GM18499 (cell line): ENCODE results near the gene PCDHB11.
"Not testable (repeated sequence)": the region's sequence is repeated elsewhere in the genome, so short reads cannot be mapped to it uniquely, and the experiment has no call there.

Experiments
- ATAC-seq: cut with Tn5 transposase; IDR thresholded peaks from one replicate; pipeline ENCODE4 v1.9.1; 2021; ENCODE audit warnings: moderate number of reproducible peaks; ENCODE audit not compliant: insufficient read depth, unreplicated experiment

Gene PCDHB11

DNA sequence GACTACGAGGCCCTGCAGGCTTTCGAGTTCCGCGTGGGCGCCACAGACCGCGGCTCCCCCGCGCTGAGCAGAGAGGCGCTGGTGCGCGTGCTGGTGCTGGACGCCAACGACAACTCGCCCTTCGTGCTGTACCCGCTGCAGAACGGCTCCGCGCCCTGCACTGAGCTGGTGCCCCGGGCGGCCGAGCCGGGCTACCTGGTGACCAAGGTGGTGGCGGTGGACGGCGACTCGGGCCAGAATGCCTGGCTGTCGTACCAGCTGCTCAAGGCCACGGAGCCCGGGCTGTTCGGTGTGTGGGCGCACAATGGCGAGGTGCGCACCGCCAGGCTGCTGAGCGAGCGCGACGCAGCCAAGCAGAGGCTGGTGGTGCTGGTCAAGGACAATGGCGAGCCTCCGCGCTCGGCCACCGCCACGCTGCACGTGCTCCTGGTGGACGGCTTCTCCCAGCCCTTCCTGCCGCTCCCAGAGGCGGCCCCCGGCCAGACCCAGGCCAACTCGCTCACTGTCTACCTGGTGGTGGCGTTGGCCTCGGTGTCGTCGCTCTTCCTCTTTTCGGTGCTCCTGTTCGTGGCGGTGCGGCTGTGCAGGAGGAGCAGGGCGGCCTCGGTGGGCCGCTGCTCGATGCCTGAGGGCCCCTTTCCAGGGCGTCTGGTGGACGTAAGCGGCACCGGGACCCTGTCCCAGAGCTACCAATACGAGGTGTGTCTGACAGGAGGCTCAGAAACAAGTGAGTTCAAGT, 15.1 kb upstream of the PCDHB11 start:
- ATAC-seq: not testable (repeated sequence)

DNA sequence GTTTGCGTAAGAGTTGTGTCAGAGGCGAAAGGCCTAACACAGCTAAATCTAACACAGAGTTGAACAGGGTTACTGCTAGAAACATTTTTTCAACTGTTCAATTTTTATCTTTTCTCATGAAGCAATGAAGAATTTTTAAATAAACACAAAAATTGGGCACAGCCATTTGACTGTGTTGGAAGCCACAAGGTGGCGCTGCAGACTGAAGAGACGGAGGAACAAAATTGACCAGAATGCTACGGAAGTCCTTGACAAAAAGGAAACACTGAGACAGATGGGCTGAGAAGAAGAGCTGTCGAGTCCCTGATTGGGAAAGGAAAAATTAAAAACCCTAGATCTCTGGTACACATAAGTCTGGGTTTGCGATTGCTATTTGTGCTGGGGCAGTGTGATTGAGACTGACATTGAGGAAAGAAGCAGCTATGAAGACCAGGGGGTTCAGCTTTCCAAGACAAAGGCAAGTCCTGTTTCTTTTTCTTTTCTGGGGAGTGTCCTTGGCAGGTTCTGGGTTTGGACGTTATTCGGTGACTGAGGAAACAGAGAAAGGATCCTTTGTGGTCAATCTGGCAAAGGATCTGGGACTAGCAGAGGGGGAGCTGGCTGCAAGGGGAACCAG, 12.4 kb upstream of the PCDHB11 start, which contains the start of gene PCDHB9:
Gene PCDHB9, plus strand, starts transcription at position 265 of the 616 bp plus-strand sequence. Its CDS starts 158 bp downstream, at position 423.
- no peak for ATAC-seq

DNA sequence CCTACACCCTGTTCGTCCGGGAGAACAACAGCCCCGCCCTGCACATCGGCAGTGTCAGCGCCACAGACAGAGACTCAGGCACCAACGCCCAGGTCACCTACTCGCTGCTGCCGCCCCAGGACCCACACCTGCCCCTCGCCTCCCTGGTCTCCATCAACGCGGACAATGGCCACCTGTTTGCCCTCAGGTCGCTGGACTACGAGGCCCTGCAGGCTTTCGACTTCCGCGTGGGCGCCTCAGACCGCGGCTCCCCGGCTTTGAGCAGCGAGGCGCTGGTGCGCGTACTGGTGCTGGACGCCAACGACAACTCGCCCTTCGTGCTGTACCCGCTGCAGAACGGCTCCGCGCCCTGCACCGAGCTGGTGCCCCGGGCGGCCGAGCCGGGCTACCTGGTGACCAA, 10.7 kb upstream of the PCDHB11 start:
- ATAC-seq: not testable (repeated sequence)

DNA sequence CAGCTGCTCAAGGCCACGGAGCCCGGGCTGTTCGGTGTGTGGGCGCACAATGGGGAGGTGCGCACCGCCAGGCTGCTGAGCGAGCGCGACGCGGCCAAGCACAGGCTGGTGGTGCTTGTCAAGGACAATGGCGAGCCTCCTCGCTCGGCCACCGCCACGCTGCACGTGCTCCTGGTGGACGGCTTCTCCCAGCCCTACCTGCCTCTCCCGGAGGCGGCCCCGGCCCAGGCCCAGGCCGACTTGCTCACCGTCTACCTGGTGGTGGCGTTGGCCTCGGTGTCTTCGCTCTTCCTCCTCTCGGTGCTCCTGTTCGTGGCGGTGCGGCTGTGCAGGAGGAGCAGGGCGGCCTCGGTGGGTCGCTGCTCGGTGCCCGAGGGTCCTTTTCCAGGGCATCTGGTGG, 10.3 kb upstream of the PCDHB11 start:
- not testable (repeated sequence) for ATAC-seq

DNA sequence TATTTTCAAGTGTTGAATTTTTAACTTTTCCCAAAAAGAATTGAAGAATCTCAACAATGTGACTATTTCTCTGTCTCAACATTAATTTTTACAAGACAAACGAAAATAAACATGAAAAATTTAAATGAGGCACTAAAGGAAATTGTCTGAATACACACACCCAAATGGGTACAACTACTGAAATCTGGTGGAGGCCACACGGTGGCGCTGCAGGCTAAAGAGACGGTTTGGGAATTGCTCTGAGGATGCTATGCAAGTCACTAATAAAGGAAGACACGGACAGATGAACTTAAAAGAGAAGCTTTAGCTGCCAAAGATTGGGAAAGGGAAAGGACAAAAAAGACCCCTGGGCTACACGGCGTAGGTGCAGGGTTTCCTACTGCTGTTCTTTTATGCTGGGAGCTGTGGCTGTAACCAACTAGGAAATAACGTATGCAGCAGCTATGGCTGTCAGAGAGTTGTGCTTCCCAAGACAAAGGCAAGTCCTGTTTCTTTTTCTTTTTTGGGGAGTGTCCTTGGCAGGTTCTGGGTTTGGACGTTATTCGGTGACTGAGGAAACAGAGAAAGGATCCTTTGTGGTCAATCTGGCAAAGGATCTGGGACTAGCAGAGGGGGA, 7.2 kb upstream of the PCDHB11 start, which contains the start of gene PCDHB10:
Gene PCDHB10, plus strand, starts transcription at position 244 of the 616 bp plus-strand sequence. Its CDS starts 200 bp downstream, at position 444.
- ATAC-seq: no peak

DNA sequence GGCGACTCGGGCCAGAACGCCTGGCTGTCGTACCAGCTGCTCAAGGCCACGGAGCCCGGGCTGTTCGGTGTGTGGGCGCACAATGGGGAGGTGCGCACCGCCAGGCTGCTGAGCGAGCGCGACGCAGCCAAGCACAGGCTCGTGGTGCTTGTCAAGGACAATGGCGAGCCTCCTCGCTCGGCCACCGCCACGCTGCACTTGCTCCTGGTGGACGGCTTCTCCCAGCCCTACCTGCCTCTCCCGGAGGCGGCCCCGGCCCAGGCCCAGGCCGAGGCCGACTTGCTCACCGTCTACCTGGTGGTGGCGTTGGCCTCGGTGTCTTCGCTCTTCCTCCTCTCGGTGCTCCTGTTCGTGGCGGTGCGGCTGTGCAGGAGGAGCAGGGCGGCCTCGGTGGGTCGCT, 5.1 kb upstream of the PCDHB11 start:
- ATAC-seq: not testable (repeated sequence)

DNA sequence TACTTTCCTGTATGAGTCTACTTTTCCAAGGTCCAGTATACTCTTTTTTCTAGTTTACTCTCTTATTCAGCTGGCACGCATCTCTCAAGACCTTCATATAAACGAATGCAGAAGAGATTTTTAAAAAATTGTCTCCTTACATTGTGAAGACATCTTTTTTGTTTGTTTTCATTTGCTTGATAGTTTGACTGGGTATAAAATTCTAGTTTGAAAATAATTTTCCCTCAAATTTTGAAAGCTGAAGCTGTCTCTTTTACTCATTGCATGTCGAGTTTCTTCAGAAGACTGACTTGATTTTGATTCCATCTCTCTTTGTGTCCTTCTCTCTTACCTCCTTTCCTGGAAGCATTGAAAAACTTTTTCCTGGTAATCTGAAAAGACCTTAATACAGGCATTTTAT, 3.1 kb upstream of the PCDHB11 start:
- ATAC-seq: no peak

DNA sequence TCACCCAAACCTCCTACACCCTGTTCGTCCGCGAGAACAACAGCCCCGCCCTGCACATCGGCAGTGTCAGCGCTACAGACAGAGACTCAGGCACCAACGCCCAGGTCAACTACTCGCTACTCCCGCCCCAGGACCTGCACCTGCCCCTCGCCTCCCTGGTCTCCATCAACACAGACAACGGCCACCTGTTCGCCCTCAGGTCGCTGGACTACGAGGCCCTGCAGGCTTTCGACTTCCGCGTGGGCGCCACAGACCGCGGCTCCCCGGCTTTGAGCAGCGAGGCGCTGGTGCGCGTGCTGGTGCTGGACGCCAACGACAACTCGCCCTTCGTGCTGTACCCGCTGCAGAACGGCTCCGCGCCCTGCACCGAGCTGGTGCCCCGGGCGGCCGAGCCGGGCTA, 1.7 kb downstream of the PCDHB11 start:
- not testable (repeated sequence) for ATAC-seq

DNA sequence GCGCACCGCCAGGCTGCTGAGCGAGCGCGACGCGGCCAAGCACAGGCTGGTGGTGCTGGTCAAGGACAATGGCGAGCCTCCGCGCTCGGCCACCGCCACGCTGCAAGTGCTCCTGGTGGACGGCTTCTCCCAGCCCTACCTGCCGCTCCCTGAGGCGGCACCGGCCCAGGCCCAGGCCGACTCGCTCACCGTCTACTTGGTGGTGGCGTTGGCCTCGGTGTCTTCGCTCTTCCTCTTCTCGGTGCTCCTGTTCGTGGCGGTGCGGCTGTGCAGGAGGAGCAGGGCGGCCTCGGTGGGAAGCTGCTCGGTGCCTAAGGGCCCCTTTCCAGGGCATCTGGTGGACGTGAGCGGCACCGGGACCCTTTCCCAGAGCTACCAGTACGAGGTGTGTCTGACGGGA, 2.2 kb downstream of the PCDHB11 start:
- not testable (repeated sequence) for ATAC-seq

DNA sequence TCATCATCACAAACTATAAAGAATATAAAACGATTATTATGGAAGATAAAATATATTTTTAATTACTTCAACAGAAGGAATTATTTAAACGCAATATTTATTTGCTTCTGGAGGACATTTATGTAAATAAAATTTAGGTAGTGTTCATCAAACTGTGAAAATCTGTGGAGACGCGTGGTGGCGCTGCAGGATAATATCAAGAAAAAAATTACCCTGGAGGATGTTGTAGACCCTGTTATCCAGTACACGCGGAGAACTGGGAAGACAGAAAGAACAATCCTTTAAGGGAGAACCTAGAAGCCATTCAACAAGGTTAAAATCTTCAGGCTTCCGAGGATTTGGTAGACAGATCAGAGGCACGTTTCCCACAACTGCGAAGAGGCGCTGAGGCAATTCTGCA, 9.1 kb downstream of the PCDHB11 start, which contains the start of gene PCDHB12:
Gene PCDHB12, plus strand, starts transcription at position 242 of the 400 bp plus-strand sequence. CDS start 189 bp downstream, outside the sequence.
- no peak for ATAC-seq

DNA sequence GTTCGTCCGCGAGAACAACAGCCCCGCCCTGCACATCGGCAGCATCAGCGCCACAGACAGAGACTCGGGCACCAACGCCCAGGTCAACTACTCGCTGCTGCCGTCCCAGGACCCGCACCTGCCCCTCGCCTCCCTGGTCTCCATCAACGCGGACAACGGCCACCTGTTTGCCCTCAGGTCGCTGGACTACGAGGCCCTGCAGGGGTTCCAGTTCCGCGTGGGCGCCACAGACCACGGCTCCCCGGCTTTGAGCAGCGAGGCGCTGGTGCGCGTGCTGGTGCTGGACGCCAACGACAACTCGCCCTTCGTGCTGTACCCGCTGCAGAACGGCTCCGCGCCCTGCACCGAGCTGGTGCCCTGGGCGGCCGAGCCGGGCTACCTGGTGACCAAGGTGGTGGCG, 10.9 kb downstream of the PCDHB11 start:
- not testable (repeated sequence) for ATAC-seq

DNA sequence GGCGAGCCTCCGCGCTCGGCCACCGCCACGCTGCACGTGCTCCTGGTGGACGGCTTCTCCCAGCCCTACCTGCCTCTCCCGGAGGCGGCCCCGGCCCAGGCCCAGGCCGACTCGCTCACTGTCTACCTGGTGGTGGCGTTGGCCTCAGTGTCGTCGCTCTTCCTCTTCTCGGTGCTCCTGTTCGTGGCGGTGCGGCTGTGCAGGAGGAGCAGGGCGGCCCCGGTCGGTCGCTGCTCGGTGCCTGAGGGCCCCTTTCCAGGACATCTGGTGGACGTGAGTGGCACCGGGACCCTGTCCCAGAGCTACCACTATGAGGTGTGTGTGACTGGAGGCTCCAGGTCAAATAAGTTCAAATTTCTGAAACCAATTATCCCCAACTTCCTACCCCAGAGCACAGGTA, 11.4 kb downstream of the PCDHB11 start:
- ATAC-seq: not testable (repeated sequence)

DNA sequence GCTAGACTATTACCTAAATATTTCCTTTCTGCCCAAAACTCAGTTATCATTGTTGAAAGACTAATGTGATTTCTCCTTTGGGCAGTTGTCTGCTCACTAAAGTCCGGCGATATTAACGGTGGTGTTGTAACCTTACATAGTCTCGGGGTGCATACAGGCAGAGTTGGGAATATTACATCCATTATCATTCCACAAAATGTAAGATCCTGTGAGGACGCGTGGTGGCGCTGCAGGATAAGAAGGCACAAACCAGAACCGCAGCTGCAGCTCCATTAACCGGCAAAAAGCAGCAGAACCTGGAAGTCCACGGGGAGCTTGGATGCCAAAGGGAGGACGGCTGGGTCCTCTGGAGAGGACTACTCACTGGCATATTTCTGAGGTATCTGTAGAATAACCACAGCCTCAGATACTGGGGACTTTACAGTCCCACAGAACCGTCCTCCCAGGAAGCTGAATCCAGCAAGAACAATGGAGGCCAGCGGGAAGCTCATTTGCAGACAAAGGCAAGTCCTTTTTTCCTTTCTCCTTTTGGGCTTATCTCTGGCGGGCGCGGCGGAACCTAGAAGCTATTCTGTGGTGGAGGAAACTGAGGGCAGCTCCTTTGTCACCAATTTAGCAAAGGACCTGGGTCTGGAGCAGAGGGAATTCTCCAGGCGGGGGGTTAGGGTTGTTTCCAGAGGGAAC, 14.4 kb downstream of the PCDHB11 start, which contains the start of gene PCDHB13:
Gene PCDHB13, plus strand, starts transcription at position 264 of the 684 bp plus-strand sequence. Its CDS starts 205 bp downstream, at position 469.
- not testable (repeated sequence) for ATAC-seq

DNA sequence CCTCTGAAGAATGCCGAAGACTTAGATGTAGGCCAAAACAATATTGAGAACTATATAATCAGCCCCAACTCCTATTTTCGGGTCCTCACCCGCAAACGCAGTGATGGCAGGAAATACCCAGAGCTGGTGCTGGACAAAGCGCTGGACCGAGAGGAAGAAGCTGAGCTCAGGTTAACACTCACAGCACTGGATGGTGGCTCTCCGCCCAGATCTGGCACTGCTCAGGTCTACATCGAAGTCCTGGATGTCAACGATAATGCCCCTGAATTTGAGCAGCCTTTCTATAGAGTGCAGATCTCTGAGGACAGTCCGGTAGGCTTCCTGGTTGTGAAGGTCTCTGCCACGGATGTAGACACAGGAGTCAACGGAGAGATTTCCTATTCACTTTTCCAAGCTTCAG, 15.2 kb downstream of the PCDHB11 start:
- not testable (repeated sequence) for ATAC-seq

DNA sequence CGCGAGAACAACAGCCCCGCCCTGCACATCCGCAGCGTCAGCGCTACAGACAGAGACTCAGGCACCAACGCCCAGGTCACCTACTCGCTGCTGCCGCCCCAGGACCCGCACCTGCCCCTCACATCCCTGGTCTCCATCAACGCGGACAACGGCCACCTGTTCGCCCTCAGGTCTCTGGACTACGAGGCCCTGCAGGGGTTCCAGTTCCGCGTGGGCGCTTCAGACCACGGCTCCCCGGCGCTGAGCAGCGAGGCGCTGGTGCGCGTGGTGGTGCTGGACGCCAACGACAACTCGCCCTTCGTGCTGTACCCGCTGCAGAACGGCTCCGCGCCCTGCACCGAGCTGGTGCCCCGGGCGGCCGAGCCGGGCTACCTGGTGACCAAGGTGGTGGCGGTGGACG, 16.1 kb downstream of the PCDHB11 start:
- not testable (repeated sequence) for ATAC-seq

DNA sequence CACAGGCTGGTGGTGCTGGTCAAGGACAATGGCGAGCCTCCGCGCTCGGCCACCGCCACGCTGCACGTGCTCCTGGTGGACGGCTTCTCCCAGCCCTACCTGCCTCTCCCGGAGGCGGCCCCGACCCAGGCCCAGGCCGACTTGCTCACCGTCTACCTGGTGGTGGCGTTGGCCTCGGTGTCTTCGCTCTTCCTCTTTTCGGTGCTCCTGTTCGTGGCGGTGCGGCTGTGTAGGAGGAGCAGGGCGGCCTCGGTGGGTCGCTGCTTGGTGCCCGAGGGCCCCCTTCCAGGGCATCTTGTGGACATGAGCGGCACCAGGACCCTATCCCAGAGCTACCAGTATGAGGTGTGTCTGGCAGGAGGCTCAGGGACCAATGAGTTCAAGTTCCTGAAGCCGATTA, 16.6 kb downstream of the PCDHB11 start:
- ATAC-seq: not testable (repeated sequence)

DNA sequence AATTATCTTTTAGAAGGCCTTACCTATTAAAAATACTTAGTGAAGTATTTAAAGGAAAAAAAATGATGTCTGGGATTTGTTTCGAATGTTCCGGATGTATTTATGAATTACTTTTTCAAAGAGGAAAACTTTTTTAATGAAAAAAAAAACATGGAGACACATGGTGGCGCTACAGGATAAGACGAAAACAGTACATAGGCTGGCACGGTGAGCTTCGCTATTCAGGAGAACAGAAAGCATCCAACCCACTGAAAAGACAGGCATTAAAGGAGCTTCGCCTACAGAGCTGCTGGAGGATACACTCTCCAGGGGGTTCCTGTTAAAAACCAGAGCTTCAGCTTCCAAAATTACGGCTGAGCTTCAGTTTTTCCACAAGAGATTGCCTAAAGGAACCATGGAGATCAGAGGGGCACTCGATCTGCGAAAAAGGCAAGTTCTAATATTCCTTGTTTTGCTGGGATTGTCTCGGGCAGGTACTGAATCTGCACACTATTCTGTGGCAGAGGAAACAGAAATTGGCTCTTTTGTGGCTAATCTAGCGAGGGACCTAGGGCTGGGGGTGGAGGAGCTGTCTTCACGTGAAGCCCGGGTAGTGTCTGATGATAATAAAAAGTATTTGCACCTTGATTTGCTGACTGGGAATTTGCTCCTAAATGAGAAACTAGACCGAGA, 23.8 kb downstream of the PCDHB11 start, which contains the start of gene PCDHB14:
Gene PCDHB14, plus strand, starts transcription at position 232 of the 672 bp plus-strand sequence. Its CDS starts 163 bp downstream, at position 395.
- ATAC-seq: no peak

DNA sequence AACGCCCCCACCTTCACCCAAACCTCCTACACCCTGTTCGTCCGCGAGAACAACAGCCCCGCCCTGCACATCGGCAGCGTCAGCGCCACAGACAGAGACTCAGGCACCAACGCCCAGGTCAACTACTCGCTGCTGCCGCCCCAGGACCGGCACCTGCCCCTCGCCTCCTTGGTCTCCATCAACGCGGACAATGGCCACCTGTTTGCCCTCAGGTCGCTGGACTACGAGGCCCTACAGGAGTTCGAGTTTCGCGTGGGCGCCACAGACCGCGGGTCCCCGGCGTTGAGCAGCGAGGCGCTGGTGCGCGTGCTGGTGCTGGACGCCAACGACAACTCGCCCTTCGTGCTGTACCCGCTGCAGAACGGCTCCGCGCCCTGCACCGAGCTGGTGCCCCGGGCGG, 25.4 kb downstream of the PCDHB11 start:
- not testable (repeated sequence) for ATAC-seq

DNA sequence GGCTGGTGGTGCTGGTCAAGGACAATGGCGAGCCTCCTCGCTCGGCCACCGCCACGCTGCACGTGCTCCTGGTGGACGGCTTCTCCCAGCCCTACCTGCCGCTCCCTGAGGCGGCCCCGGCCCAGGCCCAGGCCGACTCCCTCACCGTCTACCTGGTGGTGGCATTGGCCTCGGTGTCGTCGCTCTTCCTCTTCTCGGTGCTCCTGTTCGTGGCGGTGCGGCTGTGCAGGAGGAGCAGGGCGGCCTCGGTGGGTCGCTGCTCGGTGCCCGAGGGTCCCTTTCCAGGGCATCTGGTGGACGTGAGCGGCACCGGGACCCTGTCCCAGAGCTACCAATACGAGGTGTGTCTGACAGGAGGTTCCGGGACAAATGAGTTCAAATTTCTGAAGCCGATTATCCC, 26.0 kb downstream of the PCDHB11 start:
- ATAC-seq: not testable (repeated sequence)
